NCI-H82 treated with DMSO at 0.1 percent for 48 hours (cell line): ENCODE results near the gene ITGA6.
"Not testable (repeated sequence)": the region's sequence is repeated elsewhere in the genome, so short reads cannot be mapped to it uniquely, and the experiment has no call there.

Experiments
- DNase-seq: peaks from one replicate; lab custom pipeline; 2025; ENCODE audit not compliant: unreplicated experiment; lab: John Stamatoyannopoulos, UW

ITGA6 gene

GRCh38 chr2:172513524-172513900 lies 86.1 kb downstream of the ITGA6 start:
- no peak for DNase-seq

- DNase-seq: no peak
These were observed 86.7 kb downstream of the ITGA6 start for GRCh38 chr2:172513935-172514586.

GRCh38 chr2:172516299-172516698 lies 88.9 kb downstream of the ITGA6 start:
- no peak for DNase-seq

- DNase-seq: no peak
These were observed 91.6 kb downstream of the ITGA6 start for GRCh38 chr2:172518995-172519394.

GRCh38 chr2:172525601-172526000 lies 98.2 kb downstream of the ITGA6 start:
- no peak for DNase-seq

GRCh38 chr2:172531309-172531708 lies 103.9 kb downstream of the ITGA6 start:
- no peak for DNase-seq

GRCh38 chr2:172532461-172532860 lies 105.1 kb downstream of the ITGA6 start:
- DNase-seq: not testable (repeated sequence)

GRCh38 chr2:172533687-172534086 lies 106.3 kb downstream of the ITGA6 start:
- DNase-seq: no peak

GRCh38 chr2:172535119-172535518 lies 107.7 kb downstream of the ITGA6 start:
- DNase-seq: no peak

- not testable (repeated sequence) for DNase-seq
These were observed 110.5 kb downstream of the ITGA6 start for GRCh38 chr2:172537851-172538250.

GRCh38 chr2:172539767-172540166 lies 112.4 kb downstream of the ITGA6 start:
- DNase-seq: no peak

- DNase-seq: no peak
These were observed 113.0 kb downstream of the ITGA6 start for GRCh38 chr2:172540421-172540820.

- DNase-seq: no peak
These were observed 118.2 kb downstream of the ITGA6 start for GRCh38 chr2:172545408-172546075.

- DNase-seq: no peak
These were observed 121.7 kb downstream of the ITGA6 start for GRCh38 chr2:172549131-172549530.

- DNase-seq: not testable (repeated sequence)
These were observed 122.4 kb downstream of the ITGA6 start for GRCh38 chr2:172549802-172550201.

- no peak for DNase-seq
These were observed 123.0 kb downstream of the ITGA6 start for GRCh38 chr2:172550419-172550818.

GRCh38 chr2:172551271-172551670 lies 123.9 kb downstream of the ITGA6 start:
- no peak for DNase-seq

GRCh38 chr2:172552547-172553291 lies 125.3 kb downstream of the ITGA6 start:
- DNase-seq: no peak

- DNase-seq: no peak
These were observed 127.2 kb downstream of the ITGA6 start for GRCh38 chr2:172554352-172555271.

- DNase-seq: peak; percentile 71
These were observed 127.8 kb downstream of the ITGA6 start for GRCh38 chr2:172555272-172555521.
